Stimulated activated naive CD4-positive, alpha-beta T cell treated with Interleukin-2 at 50 U/mL for 16 hours (primary cell): Measurements from ENCODE around the gene BIRC3.
"Not testable (repeated sequence)": the region's sequence is repeated elsewhere in the genome, so short reads cannot be mapped to it uniquely, and the experiment has no call there.

Experiments
- DNase-seq: peaks from one replicate; lab custom pipeline; 2025; lab: John Stamatoyannopoulos, UW

Gene BIRC3

DNA sequence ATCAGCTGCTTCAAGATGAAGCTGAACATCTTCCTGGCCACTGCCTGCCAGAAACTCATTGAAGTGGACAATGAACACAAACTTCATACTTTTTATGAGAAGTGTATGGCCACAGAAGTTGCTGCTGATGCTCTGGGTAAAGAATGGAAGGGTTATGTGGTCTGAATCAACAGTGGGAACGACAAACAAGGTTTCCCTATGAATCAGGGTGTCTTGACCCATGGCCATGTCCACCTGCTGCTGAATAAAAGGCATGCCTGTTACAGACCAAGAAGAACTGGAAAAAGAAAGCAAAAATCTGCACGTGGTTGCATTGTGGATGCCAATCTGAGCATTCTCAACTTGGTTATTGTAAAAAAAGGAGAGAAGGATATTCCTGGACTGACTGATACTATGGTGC is 22.2 kb upstream of the BIRC3 start:
- no peak for DNase-seq

DNA sequence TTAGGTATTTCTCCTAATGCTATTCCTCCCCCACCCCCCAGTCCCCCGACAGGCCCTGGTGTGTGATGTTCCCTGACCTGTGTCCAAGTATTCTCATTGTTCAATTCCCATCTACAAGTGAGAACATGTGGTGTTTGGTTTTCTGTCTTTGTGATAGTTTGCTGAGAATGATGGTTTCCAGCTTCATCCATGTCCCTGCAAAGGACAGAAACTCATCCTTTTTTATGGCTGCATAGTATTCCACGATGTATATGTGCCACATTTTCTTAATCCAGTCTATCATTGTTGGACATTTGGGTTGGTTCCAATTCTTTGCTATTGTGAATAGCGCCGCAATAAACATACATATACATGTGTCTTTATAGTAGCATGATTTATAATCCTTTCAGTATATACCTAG is 20.5 kb upstream of the BIRC3 start:
- not testable (repeated sequence) for DNase-seq

DNA sequence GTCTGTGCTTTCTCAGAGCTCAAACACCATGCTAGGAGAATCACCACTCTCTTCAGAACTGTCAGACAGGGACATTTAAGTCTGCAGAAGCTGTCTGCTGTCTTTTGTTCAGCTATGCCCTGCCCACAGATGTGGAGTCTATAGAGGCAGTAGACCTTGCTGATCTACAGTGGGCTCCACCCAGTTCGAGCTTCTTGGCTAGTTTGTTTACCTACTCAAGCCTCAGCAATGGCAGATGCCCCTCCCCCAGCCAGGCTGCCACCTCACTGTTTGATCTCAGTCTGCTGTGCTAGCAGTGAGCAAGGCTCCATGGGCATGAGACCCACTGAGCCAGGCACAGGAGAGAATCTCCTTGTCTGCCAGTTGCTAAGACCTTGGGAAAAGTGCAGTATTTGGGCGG is 16.4 kb upstream of the BIRC3 start:
- peak; percentile 18 for DNase-seq

DNA sequence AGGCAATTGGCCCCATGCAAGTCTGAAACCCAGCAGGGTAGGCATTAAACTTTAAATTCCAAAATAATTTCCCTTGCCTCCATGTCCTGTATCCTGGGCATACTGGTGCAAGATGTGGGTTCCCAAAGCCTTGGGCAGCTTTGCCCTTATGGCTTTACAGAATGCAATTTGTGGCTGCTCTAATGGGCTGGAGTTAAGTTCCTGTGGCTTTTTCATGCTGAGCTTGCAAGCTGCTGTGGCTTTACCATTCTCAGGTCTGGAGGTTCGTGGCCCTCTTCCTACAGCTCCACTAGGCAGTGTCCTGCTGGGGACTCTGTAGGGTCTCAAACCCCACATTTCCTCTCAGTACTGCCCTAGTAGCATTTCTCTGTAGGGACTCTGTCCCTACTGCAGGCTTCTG is 15.0 kb upstream of the BIRC3 start:
- DNase-seq: no peak

DNA sequence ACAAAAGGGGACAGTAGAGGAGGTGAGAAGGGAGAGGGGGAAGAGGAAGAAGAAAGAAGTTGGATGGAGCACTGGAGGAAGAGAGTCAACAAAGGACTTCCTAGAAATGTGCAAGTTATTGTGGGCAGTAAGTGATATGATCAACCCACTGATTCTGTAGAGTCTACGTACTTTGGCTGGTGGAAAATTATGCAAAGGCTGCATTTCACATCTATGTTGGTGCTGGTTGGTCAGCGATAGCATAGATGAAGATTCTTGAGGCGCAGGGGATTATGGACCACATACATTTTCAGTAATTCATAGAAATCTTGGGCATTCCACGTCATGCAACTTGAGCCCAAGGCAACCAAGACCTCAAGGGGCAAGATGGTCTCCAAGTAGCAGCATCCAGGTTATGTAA is 12.6 kb upstream of the BIRC3 start:
- no peak for DNase-seq

DNA sequence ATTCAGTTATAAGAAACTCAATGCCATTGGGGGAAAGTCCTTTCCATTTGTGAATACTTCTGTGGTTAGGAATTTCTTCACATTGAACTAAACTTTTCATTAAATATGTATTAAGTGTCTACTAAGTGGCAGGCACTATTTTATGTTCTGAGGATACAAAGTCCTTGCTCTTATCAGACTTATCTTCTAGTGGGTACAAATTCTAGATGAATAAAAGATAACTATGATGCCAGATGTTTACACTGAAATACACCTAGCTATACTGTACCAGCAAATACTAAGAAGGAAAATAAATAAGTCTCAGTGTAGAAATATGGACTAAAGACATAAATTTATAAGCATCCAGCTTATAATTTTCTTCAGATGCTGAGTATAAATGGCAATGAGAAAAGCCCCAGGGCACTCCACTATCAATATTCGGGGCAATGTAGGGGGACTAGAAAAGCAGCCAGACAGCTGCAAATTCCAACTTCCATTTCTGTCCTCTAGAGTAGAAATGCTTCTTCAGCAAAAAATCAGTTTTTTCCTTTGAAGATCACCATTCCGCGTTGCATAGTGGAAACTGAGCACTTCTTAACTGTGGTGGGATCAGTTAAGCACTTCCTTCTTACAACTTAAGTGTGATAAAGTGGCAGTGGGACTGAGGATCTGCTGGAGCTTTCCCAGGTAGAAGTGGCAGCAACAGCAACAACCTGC is 11.8 kb upstream of the BIRC3 start:
- no peak for DNase-seq

DNA sequence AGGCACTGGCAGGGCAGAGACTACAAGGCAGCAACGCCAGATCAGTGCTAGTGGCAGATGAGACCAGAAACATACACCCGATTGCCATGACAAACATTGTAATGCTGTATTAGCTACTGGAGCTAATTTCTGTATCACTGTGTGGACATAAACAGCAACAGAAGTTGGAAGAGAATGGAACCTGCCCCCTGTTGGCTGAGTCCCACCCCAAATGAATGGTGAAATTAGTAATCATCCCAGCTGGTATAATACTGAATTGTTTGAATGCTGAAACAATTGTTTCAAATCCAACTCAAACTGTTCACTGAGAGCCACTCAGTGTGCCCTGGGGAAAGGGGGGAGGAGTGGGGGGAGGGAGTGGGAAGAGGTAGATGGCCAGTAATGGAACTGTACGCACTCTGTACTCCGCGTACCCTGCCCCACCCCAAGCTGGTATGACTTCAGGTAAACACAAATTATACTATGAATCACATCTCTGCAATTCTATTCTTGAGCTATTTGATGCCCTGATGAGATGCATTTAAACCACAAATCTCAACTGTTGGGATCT is 11.2 kb upstream of the BIRC3 start:
- no peak for DNase-seq

DNA sequence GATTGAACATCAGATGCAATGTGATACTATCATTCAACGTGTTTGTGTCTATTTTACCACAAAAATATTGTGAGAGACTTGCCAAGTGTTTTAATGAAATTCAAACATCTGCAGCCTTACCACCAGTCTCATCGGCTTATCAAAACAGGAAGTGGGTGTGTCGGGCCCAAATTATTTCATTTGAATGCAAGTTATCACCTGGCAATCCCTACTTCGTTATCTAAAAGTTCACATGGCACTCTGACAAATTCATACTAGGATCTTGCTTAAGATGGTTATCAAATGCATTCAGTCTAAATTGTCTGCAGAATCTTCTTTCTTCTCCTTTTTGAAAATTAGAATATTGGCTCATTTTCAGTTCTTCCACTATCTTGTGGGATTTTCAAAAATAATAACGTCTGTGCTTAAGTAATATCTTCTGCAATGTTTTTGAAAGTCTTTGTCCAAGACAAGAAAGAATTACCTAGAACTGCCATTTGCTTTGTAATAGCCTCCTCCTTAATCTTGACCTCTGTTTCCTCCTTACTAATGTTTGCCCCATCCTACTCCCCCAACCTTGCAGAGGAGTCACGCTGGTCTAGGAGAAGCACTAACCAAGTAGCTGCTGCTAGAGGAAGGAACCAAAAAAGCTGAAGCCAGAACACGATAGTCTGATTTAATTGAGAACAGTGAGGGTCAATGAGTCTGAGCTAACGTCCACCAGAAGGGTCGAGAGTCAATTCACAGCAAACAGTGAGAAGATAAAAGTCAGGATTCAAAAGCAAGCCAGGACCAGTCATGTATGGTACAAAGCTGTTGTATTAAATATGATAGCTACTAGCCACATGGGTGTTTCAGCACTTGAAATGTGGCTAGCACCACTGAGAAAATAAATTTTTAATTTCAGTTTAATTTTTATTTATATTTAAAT is 10.2 kb upstream of the BIRC3 start:
- no peak for DNase-seq

DNA sequence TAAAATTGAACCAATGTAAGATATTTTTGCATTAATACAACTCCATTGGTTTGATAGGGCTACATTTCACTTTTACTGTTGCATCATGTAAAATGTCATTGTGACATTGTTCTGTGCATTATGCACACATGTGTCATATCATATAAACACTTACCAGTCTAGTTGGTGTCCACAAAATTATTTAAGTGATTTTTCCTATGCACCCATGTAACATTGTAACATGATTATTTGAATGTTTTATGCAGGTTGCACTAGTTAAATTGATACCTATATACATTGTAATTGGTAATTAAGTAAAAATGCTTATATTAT is 9.6 kb upstream of the BIRC3 start:
- no peak for DNase-seq

DNA sequence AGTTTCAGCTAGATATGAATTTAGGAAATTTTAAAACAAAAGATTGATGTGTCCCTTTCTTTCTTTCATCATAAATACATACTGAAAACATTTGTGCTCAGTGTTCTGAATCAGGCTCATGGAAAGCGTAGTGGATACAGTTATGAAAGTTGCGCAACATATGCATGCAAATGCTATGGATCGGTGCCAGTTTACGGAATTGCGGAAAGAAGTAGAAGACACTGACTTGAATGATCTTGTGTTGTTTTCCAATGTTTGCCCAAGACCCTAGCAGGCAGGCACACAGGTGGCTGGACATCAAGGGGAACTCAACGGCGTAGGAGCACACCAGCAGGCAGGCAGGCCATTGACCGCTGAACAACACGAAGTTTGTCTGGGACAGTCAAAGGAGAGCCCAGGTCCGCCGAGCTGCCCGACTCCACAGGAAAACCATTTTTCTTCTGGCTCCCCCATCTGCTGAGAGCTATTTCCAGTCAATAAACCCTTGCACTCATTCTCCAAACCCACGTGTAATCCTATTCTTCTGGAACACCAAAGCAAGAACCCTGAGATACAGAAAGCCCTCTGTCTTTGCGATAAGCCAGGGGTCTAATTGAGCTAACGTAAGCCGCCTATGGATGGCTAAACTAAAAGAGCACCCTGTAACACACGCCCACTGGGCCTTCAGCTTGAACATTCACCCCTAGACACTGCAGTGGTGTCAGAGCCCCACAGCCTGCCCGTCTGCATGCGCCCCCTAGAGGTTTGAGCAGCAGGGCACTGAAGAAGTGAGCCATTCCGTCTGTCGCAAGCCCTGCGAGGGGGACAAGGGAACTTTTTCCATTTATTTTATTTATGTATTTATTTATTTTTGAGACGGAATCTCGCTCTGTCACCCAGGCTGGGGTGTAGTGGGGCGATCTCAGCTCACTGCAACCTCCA is 7.4 kb upstream of the BIRC3 start:
- no peak for DNase-seq

DNA sequence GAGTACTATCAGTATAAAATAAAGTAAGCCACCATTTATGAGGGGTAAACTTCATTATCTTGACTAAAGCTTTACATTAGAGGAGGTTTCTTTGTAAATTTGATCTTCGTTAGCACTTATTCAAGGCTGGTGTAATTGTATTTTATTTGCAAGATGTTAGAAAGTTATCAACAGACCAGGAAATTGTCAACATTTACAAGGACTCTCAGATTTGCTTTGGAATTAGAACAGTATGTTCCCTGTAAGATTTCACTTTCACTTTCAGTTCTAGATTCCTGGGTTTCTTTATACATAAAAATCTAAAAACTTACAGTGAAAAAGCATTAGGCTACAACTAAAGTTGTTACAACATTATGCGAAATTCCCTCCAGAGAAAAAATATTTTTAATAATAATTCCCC is 4.6 kb upstream of the BIRC3 start:
- no peak for DNase-seq

DNA sequence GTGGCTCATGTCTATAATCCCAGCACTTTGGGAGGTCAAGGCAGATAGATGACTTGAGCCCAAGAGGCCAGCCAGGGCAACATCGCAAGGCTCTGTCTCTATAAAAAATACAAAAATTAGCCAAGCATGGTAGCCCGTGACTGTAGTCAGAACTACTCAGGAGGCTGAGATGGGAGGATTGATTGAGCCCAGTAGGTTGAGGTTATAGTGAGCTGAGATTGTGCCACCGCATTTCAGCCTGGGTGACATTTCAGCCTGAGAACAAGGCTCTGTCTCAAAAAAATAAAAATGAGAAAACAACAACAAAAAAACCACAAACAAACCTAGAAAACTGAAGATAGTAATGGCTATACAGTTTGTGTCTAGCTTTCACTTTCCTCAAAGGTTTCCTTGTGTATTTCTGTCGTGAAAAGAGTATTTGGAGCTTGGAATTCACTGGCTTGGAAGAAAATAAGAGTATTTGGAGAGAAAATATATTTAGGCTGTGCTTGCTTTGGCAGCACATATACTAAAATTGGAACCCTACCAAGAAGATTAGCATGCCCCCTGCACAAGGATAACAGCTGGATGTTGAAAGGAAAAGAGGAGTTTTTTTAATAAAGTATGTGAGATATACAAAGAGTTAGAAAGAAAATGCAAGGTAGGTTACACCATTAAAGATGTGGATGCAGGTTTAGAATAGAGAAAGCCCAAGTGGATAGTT is 3.9 kb upstream of the BIRC3 start:
- no peak for DNase-seq

DNA sequence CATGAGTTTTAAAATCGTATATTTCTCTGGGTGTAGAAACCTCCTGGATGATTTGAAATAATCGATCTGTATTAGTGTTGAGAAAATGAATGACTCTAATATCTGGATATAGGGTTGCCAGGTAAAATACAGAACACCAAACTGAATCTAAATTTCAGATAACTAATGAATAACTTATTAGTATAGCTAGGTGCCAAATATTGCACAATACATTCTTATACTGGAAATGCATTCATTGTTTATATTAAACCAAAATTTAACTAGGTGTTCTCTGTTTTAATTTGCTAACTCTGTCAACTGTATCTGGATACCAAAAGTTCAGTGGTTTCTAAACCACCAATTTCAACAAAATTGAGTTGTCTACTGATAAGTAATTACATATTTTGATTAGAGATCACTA is 2.5 kb upstream of the BIRC3 start:
- no peak for DNase-seq

DNA sequence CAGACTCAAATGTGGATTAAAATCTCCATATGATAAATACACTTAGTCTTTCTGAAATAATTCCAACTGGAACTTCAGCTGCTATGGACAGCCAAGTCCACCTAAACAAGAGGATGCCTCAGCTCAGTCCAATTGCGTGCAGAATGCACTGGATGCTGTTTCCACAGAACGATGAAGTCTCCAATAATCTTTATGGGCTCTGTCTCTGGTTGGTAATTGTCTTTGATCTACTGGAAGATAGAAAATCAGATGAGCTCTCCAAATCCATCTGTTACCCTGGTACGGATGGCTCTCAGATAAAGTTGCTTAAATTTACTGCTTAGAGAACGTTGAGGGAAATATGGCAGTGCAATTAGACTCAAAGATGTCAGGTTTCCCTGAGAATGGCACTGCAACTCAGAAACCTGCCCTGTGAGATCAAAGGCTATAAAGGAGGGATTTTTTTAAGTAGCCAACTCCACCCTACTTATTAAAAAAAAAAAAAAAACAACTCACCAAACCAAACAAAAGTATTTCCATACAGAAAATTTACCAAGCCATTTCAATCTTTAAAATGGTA is 859 bp upstream of the BIRC3 start:
- DNase-seq: no peak

DNA sequence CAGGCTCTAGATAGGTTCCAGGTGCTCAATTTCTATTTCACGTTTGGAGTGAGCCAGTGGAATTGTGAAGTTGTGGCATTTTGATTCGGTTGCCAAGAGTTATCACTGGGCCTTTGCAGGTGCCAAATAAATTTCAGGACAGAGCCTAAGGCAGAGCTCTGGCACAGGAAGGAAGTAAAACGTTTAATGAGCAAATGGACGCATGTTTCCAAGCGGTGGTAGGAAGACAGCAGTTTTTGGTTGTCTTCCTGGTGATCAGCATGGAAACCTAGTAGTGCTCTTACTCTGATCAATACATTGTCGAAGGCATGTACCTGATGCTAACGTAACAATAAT is 452 bp downstream of the BIRC3 start:
- DNase-seq: no peak

DNA sequence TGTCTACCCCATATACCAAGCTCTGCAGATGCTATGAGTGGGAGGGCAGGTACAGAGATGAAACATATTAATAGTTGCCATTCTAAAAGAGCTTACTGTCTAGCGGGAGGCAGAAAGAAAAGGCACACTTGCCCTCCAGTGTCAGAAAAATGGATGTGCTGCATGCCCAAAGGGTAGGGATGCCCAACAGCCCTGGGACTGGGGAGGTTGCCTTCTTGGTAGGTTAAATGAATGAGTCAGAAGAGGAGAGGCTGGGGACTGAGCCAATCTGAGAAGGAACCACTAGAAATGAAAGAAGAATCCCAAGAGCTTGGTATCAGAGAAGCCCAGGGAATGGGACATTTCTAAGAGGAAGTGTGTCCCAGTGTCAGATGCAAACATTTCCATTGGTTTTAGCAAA is 1.2 kb downstream of the BIRC3 start:
- peak; percentile 61 for DNase-seq

DNA sequence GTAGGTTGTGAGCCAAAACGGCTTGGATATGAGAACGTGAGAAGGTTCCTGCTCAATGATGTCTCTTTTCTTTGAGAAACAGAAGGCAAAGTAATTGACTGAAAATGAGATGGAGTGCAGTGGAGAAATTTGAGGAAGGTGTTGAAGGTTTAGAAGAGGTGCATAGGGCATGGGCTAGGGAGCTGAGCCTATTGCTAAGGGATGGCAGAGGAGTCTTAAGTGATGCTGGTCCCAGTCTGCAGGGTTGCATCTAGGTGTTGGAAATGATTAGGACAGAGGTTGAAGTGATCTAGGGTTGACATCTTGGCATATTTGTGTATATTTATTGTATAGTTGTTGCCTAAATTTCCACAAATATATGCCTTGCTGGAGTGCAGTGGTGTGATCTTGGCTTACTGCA is 2.3 kb downstream of the BIRC3 start:
- no peak for DNase-seq

DNA sequence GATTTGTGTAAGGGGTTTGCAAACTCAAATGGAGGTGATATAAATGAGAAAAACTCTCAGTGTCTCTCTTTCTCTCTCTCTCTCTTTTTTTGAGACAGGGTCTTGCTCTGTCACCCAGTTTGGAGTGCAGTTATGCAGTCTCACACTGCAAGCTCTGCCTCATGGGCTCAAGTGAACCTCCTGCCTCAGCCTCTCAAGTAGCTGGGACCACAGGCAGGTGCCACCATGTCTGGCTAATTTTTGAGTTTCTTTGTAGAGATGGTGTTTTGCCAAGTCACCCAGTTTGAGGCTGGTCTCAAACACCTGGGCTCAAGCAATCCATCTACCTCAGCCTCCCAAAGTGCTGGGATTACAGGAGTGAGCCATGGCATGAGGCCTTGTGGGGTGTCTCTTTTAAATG is 2.9 kb downstream of the BIRC3 start:
- no peak for DNase-seq

DNA sequence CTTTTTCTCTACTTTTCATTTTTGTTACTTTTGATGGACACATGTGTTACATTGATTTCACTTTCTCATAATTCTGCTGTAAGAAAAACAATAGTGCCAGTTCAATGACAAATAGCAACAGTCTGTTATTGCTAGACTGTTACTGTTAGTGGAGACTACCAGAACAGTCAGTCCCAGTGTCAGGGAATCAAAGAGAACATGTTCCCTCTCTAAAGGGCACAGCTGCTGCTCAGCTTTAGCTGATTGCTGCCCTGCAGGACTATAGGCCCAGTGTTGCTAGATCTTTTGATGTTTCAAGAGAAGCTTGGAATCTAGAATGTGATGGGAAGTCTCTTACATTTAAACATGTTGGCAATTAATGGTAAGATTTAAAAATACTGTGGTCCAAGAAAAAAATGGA is 3.4 kb downstream of the BIRC3 start:
- no peak for DNase-seq

DNA sequence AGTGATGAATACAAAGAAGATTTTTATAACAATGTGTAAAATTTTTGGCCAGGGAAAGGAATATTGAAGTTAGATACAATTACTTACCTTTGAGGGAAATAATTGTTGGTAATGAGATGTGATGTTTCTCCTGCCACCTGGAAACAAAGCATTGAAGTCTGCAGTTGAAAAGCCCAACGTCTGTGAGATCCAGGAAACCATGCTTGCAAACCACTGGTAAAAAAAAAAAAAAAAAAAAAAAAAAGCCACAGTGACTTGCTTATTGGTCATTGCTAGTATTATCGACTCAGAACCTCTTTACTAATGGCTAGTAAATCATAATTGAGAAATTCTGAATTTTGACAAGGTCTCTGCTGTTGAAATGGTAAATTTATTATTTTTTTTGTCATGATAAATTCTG is 5.3 kb downstream of the BIRC3 start:
- no peak for DNase-seq

DNA sequence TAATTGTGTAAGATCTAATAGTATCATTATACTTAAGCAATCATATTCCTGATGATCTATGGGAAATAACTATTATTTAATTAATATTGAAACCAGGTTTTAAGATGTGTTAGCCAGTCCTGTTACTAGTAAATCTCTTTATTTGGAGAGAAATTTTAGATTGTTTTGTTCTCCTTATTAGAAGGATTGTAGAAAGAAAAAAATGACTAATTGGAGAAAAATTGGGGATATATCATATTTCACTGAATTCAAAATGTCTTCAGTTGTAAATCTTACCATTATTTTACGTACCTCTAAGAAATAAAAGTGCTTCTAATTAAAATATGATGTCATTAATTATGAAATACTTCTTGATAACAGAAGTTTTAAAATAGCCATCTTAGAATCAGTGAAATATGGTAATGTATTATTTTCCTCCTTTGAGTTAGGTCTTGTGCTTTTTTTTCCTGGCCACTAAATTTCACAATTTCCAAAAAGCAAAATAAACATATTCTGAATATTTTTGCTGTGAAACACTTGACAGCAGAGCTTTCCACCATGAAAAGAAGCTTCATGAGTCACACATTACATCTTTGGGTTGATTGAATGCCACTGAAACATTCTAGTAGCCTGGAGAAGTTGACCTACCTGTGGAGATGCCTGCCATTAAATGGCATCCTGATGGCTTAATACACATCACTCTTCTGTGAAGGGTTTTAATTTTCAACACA is 6.4 kb downstream of the BIRC3 start:
- no peak for DNase-seq
